ENCODE data around the gene MPDZ.

MPDZ gene

DNA sequence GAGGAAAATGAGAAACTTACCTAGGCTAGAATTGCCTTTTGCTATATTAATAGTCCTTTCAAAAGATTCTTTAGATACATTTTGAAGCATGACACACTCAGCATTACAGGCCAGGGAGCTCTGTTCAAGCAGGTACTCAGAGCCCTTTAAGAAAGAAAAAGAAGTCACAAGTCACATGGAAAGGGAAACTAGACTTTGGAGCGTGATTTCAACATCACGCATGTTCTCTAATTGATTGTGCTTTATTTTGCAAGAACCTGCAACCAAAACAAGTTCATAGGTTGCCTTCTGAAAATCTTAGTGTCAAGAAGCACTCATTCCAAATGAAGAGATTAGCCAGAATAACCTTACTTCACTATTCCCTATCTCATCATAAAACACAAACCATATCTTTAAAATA, 103.8 kb downstream of the MPDZ start:
- DNase-seq (ENCODE audit: low read depth) = no peak

DNA sequence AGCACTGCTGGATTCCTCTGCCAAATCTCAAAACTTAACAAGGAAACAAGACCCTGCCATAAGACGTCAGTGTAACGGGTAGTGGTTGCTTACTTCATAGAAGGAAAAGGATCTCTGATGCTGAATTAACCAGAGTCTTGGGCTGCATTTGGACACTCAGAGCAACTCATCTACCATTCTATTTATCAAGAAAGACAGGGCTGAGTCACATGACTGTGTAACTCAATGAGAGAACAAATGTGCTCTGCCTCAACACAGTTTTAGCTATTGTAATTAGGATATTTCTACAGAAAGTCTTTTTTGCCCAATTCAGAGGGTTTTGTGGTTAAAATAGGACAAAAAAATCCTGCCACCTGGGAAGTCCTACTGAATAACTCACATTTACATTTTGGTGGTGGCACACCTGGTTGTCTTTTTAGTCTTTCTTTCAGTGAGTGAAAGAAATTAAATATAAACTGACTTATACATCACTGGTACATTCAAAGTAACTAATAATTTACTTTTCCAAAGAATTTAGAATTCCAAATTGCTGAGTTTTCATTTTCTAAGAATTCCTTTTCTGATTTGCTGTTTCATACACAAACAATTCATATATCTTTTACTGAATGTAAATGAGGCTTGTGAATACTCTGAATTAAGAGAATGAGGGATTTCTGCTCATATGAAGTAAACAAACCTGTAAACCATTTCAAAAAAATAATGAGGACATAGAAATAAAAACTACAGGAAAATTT, 104.4 kb downstream of the MPDZ start:
- DNase-seq (ENCODE audit: low read depth) = no peak

DNA sequence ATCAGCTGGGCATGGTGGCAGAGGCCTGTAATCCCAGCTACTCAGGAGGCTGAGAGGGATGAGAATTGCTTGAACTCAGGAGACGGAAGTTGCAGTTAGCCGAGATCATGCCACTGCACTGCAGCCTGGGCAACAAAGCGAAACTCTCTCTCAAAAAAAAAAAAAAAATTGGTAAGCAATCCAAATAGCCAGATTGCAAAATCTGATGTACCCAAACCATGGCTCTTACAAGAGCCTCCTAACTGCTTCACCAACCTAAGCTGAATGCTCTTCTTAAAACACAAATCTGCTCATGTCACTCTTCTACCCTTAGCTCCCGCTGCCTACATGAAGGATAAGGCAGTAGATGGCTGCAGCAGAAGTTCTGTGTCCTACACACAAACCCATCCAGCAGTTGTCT, 105.9 kb downstream of the MPDZ start:
- no peak for DNase-seq (ENCODE audit: low read depth)

DNA sequence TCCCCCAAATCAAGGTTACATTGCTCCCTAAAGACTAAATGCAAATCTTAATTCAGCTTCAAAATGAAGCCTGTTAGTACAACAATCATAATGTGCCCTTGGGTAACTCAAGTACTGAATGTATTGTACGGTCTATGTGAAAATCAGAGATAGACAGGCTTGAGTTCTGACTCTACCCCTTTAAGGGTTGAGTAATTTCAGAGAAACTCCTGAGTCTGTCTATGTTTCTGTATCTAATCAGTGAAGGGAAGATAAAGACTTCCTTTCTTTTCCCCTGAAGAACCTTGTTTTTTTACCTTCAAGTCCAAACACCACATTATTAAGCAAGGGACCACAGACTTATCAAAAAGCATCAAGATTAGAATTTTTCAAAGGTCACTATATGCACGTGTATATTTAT, 108.2 kb downstream of the MPDZ start:
- no peak for DNase-seq (ENCODE audit: low read depth)

DNA sequence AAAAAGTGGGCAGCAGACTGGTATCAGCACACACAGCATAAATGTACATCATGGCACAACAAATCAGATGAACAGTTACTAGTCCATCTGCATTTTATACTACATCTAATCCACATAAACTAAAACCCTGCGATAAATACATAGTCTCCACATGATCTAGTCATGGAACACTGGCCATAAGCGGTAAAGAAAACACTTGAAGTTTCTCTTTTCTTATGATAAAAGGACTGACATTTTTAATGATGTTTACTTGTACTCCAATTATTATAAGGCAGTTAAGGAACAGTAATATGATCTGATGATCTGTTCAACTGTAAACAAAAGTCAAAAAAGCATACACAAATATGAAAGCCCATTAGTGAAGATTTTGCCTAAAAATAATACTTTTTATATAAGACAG, 112.5 kb downstream of the MPDZ start:
- DNase-seq (ENCODE audit: low read depth) = no peak

DNA sequence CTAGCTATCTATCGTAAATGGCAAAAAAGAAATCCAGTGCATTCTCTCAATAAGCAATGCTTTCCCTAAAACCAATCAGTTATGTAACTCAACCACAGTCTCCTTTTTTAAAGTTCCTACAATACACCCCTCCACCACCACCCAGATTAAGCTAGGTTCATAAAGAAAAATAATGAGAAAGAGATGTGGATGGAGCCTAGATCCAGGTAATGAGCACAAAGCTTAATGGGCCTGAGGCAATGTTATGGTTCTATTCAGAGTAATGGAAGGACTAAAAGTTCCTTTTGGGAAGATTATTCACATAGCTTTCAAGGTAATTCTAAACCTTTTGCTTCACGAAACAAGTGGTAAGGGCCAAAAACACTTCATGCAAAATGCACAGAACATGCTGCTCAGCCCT, 113.5 kb downstream of the MPDZ start:
- no peak for DNase-seq (ENCODE audit: low read depth)

DNA sequence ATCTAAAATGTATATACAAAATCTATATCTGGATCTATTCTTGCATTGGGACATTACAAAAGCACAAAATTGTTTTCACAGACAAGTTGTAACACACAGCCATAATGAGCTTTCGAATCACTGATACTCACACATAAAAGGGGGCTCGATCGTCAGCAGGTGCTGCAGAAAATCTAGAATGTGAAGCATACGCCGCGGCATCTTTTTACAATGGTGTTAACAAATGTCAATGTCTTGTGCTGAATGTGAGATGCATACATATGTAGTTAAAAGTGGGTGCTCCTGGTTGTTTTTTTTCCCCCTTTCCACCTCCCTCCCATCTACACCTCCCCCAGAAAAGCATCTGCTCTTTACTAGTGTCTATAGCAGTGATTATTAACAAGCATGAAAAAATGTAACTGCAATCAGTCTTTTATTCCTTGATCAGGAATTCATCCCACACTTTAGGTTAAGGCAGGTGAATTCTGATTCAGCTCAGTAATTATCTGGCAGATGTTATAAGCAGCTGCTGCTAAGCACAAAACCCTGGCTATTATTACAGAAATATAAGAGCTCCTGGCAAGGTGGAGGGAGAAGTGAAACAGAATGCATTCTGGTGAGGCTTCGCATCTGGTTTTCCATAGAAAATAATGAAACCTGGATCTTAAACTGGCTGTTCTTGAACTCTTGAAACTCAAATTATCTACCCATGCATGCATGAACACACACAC, 114.1 kb downstream of the MPDZ start:
- no peak for DNase-seq (ENCODE audit: low read depth)

DNA sequence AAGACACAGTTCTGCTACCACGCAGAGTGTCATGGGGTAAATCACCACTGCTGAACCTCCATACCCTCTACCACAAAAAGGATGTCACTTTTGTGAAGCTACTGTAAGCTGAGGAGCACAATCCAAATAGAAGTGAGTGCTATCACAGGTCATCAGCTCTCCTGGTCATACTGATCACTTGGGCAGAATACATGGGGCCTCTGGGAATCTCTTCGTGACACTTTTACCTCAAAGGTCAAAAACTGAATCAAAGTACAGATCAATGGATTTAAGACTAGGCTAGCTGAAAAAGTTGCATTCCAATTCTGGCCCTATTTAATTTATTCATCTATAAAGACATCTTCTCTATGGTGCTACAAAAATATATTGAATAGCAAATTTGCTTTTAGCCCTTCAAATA, 115.5 kb downstream of the MPDZ start:
- DNase-seq (ENCODE audit: low read depth) = no peak

DNA sequence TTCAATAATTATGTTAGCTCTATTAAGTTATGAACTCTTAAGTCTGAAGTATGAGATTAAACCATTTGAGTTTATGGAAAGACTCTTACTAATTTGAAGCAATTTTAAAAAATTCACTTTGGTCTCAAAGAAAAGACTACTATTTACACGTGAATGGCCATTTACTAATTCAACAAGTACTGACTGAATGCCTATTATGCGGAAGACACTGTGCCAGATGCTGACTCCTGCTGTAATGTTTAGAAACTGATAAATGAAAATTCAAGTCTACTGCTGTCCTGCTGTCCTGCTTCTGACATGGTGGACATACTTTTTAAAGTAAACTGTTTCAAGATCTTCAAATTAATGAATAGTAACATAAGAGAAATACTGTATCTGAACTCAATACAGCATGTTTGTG, 116.2 kb downstream of the MPDZ start:
- no peak for DNase-seq (ENCODE audit: low read depth)

DNA sequence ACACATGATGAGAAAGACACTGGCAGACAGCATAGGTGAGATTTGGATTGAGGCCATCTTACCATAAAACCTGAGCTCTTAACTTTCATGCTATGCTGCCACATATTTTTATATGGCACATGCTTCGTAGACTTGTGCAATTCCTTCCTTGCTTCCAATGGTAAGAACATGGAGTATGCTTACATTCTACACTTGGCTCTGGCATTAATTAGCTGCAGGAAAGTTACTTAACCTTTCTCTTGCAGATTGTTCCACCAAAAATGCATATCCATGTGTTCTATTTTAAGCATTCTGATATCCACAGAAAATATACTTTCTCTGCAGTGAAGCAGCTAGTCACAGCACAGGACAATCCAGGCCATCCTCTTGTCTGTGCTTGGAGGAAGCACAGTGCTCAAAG, 119.4 kb downstream of the MPDZ start:
- no peak for DNase-seq (ENCODE audit: low read depth)

DNA sequence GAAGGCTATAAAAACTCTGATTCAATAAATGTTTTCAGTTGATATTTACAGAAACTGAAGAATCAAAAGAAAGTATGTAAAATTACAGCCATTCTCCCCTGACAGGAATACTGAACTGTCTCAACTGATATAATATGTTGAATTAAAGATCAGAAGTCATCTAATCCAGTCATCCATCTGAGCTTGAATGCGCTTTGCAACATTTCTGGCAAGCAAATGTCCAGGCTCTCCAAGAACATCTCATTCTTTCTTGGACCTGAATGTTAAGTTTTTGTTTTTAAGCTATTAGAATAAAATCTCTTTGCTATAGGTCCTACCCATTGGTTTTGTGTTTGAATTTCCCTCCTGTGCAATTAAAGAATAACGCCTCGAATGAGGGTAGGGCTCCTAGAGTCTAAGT, 120.5 kb downstream of the MPDZ start:
- no peak for DNase-seq (ENCODE audit: low read depth)

DNA sequence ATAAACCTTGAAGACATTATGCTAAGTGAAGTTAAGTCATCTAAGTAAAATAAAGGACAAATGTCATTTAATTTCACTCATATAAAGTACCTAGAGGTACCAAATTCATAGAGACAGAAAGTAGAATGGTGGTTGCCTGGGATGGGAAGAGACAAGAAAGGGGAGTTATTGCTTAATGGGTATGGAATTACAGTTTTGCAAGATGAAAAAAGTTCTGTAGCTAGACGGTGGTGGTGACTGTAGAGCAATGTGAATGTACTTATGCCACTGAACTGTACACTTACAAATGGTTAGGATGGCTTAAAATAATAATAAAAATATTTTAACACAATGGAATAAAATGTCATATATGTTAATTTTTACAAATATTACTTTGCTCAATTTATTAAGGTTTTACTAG, 128.0 kb downstream of the MPDZ start:
- no peak for DNase-seq (ENCODE audit: low read depth)

DNA sequence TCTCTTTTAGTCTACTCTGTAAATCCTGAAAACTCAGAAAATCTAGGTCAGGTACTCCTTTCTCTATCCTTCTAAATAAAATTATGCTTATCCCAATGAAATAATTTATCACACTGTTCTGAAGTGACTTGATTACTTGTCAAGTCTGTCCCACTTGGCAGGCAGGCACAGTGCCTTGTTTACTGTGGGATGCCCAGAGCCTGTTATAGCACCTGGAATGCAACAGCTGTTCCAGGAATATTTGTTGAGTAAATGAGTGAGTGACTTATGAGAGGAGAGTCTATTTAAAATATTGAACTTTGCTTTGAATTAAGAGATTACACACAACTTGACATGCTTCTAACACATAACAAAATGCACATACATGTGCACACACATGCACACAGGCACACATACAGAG, 130.0 kb downstream of the MPDZ start:
- DNase-seq (ENCODE audit: low read depth) = no peak

DNA sequence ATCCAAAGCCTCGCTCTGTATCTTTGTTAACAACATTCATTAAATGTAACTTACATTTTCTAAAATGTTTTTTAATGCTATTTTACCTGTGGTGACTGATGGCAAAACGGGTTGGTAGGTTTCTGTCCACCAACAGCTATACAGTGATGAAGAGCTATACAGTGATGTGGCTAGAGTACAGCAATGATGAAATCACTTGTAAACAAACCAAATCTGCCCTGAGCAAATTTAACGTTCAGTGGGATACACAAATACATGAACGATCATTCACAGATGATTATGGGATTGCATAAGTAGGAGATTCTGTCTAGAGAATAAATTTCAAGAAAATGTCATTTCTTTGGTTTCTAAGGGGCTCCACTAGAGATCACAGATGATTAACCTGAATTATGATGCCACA, 132.7 kb downstream of the MPDZ start:
- no peak for DNase-seq (ENCODE audit: low read depth)

DNA sequence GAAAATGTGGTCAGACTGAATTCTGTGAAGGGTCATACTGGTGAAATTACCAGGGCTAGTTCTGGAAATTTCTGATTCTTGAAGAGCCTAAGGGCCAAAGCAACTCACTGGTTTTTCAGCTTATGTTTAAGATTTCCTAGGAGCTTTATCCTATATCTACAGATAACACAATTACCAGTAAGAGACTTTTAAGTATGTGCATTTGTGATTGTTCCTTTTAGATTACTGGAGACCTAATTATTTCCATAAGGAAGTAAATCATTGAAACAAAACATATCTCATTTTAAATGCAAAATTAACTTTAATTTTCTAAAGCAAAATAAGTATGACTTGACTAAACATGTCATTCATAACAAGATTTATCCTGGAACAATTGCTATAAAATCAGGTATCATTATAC, 134.2 kb downstream of the MPDZ start:
- DNase-seq (ENCODE audit: low read depth) = no peak

DNA sequence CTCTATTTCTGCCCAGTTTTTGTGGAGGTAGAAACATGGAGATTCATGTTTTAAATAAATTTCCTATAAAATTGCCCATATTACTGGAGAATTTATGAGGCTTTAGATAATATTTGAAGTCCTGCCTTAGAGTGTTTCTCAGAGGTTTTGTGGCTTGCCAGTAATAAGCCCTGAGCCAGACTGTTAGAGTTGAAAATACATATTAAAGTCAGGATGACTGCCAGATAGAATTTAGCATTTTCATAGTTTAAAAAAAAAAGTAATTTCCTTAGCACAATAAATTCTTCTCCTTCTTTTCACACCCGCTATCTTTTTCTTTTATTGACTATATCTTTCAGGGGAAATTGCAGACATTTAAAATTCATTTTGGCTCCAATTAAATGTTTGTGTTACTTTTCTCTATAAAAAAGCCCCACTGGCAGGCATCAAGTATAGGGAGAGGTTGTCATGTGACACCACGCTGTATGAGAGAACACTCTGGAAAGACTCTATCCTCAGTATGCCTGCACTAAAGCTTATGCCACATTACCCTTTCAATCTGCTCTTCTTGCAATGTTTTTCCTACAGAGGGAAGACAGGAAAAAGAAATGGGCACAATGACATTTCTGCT, 135.2 kb downstream of the MPDZ start:
- no peak for DNase-seq (ENCODE audit: low read depth)

DNA sequence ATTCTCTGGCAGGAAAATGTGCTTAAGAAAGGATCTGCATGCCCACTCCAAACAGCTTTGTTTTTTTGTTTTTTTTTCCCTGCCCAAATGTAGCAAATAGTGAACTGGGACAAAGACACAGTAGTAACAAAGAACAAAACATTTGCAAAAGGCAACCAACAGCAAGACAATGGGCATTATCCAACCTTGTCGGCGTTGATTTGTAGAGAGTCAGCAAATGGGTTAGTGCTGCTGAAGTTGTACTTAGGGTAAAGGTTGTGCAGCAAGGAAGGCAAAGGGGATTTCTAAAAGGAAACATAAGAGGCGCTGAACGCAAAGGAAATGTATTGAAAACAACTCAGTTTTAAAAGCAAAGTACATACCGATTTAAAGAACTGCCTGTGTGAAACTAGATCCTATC, 136.2 kb downstream of the MPDZ start:
- no peak for DNase-seq (ENCODE audit: low read depth)

DNA sequence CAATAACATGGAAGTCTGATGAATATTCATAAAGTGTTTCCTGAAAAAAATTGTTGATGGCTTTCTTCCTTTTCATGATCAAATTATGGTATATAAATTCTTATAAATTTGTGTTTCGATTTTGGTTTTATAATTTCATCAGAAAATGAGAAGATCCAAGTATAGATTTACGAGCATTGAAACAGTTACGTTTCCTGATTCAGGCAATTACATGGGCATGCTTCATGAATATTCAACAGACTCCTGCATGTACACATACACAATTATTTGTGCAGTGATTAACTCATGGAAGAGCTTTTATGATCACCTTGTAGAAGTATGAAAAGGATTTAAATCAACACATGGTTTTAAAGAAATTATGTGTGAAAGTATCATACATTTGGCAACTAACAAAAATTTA, 136.7 kb downstream of the MPDZ start:
- no peak for DNase-seq (ENCODE audit: low read depth)

DNA sequence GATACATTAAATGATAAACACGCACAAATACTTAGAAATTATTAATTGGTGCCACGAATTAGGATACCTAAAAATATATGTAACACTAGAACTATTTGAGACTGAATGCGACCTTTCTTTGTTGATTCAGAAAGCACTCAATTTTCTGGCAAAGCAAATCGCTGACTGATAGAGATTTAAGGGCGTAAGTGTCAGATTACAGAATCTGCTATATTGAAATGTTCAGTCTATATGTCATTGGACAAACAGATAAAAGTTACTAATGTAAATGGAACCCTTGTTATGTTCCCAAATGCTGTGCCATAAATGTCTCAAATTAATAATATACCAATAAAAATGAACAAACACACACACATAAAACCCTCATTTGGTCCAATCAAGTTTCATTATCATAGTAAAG, 137.9 kb downstream of the MPDZ start:
- DNase-seq (ENCODE audit: low read depth) = no peak

DNA sequence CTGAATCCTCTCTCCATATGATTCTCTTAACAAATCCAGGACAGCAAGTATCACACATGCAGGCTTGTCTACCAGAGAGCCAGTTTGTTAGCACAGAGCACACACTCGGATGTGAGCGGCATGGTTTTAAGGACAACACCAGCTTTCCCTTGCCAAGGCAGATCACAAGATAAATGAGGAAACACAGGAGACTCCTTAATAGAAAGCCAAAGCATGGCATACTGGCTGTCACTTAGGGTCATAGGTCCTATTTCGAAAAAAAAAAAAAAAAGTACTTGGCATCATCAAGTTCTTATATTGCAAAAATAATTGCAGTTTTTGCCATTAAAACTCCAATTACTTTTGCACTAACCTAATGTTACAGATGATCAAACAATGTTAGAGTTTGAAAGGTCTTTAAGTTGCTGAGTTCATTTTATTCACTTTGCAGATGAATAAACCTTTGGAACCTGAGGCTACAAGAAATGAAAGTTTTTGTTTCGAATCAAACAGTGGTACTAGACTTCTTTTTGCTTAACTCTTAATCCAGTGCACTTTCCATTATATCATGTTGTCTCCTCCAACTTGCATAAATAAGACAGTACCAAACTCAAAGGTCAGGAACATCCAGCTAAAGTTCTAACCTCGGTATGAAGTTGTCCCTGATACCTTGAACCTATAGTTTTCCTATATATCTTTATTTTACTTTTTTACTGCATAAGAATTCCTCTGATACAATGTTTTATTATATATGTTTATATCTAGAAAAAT, 138.5 kb downstream of the MPDZ start:
- DNase-seq (ENCODE audit: low read depth) = no peak

DNA sequence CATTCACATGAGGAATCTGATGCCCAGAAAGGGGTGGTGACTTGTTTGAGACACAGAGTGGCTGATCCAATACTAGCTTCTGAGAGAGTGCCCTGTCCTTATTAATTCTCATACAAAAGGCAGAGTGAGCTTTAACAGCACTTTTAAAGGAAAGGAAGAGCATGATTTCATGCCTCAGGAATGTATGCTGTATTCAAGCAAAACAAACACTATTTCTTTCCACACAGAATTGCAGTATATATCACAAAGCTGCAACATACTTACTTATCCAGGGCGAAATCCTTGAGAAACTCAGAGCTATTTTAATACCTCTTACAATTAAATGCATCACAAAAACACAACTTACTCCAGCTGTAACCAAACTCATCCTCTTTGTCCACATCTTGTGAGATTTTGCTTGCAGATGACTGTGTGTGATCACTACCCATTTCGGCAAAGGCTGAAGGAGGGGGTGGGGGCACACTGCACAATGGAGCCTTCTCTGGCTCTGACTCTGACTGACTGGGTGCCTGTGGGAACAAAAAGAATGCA, 139.8 kb downstream of the MPDZ start:
- DNase-seq (ENCODE audit: low read depth) = no peak

DNA sequence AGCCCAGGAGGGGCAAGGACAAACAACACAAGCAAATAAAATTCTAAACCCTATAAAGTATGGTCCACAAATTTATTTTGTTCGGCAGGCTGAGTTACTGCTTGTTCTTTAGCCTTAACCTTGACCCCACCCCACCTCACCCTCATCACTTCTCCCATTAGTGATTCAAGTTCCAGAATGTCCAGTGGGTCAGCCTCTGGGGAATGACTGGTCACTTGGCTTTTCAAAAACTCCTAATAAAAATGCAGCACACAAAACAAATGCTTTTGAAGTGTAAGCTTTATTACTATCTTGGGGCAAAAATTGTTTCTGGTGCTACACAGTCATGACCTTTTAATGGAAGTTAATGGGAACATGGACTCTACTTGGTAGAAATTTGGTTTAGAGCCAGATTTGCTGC, 142.1 kb downstream of the MPDZ start:
- no peak for DNase-seq (ENCODE audit: low read depth)

DNA sequence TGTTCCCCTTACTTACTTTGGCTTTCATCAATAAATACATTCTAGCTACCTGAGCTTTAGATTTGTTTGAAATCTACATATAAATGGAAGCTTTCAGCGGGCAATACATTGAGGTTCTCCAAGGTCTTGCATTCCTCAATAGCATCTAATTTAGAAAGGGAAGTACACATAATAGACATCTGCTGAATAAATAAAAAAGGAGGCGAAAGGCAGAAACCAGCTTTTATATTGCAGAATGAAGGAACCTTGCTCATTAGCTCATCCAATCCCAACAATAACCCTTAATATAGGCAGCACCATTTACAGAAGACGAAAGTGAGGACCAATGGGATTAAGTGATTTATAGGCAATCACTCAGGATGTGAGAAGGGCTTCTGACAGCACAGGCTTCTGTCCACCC, 147.5 kb downstream of the MPDZ start:
- no peak for DNase-seq (ENCODE audit: low read depth)
